NOMO-1 (cell line): ENCODE data around the gene ALAS1.
"Not testable (repeated sequence)": the region's sequence is repeated elsewhere in the genome, so short reads cannot be mapped to it uniquely, and the experiment has no call there.

Experiments used
- DNase-seq, 2 experiments: peaks; one replicate each; lab custom pipeline; 2025; ENCODE audit not compliant: unreplicated experiment in 2 of 2; lab: John Stamatoyannopoulos, UW

Gene ALAS1

DNA sequence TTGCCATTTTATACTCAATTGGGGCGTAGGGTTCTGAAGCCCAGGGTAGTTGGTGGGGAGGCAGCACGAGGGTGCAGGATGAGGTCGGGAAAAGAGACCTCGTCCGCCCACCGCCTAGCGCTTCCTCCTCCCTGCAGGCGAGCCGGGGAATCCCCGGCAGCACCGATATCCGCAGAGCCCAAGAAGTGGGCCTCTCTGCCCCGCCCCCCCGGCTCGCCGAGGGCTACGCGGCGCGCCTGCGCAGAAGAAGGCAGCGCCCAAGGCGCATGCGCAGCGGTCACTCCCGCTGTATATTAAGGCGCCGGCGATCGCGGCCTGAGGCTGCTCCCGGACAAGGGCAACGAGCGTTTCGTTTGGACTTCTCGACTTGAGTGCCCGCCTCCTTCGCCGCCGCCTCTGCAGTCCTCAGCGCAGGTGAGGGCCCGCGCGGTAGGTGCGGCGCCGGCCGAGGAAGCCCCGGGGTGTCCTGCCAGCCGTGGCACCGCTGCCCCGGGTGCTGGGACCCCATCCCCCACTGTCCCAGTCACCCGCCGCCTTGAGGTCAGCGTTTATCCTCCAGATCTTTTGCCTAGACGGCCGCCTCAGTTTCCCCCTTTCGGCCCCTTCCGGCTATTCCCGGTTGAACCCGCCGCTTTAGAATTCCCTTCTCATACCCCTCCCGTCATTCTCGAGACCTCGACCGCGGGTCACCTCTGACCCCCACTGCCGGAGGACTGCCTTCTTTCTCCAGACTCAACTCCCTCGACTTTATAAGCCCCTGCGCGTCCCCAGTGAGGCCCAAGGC lies at the start of gene ALAS1:
Gene ALAS1, plus strand, starts transcription at position 319 of the 784 bp plus-strand sequence. CDS start 1,082 bp downstream, outside the sequence.
- DNase-seq: peak; percentile 90 to 92

DNA sequence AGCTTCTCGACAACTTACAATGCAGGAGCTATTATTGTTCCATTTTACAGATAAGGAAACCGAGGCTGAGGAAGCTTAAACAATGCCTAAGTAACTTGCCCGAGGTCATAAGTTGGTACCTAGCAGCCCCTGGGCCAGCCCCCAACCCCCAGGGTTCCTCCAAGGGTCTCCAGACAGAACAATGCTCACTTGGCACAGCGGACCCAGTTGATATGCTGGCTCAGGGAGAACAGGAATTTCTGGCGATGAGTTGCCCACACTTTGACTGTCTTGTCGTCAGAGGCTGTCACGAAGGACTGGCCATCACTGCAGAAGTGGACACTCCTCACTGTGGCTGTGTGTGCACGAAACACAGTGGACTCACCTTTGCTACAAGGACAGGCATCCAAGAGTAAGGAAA lies 48.9 kb upstream of the ALAS1 start:
- DNase-seq: no peak

DNA sequence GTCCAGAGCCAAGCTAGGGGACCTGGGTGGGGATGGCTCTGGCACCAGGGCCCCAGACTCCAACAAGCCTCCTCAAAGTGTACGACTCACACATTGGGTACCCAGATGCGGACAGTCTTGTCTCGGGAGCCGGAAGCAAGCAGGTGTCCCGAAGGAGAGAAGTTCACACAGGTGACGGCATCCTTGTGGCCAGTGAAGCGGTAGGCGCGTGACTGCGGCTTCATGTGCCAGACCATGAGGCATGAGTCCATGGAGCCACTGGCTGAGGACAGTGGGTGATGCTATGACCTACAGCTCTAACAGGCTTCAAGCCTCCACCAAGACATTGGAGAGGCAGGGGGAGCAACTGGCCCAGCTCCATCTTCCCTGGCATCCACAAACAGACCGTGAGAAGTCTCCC lies 48.2 kb upstream of the ALAS1 start:
- DNase-seq: no peak

DNA sequence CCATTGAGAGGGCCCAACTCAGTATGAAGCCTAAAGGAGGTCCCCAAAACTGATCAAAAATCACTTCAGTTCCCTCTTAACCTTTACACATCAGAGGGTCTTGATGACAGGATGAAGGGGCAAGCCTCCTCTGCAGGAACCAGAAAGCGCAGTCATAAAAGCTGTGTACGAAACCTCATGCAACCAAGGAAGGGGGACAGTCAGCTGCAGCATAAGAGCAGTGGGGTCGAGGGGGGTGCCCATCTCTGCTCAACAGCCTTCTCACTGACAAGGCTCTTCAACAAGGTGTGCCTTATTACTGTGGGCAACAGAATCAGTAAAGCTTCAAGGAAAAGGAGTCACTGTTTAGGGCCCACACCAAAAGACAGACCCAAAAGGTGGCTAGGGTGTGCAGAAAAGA lies 47.6 kb upstream of the ALAS1 start:
- DNase-seq: no peak

DNA sequence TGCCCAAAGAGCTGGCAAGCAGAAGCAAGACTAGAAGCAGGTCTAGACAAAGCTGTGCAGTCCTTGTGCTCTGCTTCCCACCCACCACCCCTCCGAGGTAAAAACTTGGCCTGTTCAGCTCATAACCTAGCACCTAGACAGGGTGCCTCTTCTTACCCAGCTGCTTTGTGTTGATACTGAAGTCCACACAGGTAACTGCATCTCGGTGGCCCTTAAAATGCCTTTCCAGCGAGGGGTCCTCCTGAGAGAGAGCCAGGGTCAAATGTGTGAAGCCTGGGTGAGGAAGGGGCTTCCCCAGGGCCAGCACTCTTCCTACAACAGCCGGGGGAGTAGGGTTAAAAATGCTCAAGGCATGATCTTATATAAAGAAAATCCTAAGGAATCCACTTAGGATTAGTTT lies 47.1 kb upstream of the ALAS1 start:
- DNase-seq: no peak

DNA sequence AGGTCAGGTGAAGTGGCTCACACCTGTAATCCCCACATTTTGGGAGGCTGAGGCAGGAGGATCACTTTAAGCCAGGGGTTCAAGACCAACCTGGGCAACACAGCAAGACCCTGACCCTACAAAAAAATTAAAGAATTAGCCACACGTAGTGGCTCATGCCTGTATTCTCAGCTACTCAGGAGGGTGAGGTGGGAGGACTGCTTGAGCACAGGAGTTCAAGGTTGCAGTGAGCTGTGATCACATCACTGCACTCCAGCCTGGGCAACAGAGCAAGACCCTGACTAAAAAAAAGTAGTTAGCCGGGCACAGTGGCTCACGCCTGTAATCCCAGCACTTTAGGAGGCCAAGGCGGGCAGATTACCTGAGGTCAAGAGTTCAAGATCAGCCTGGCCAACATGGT lies 46.0 kb upstream of the ALAS1 start:
- DNase-seq: not testable (repeated sequence)

DNA sequence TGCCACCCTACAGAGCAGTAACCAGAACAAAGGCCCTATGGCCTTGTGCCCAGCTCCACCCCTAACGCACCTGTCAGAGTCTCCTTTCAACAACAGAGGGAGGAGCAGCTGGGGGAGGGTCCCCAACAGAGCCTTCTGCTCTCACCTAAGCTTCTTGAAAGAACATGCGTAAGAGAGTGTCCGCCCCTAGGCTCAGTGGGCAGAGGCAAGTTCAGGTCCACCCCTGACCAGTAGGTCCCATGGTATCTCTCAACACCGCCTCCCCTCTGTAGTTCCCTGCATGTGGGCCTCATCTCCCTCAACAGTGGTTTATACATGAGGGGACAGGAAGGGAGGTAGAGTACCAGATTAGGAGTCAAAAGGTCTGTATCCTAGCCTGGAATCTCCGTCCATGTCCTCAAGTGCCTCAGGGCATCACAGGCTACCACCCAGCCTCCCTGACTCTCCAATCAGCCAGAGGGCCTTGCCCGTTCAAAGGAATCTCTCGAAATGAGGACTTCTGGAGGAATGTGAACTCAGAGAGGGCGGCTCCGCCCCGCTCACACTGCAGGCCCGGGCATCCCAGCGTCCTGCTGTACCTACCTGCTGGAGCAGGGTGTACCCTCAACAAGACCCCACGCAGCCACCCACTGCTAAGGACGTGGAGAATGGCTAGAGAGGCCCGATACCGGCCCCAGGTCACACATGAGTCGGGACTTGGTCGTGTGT lies 44.4 kb upstream of the ALAS1 start:
- peak; percentile 23 to 30 for DNase-seq

DNA sequence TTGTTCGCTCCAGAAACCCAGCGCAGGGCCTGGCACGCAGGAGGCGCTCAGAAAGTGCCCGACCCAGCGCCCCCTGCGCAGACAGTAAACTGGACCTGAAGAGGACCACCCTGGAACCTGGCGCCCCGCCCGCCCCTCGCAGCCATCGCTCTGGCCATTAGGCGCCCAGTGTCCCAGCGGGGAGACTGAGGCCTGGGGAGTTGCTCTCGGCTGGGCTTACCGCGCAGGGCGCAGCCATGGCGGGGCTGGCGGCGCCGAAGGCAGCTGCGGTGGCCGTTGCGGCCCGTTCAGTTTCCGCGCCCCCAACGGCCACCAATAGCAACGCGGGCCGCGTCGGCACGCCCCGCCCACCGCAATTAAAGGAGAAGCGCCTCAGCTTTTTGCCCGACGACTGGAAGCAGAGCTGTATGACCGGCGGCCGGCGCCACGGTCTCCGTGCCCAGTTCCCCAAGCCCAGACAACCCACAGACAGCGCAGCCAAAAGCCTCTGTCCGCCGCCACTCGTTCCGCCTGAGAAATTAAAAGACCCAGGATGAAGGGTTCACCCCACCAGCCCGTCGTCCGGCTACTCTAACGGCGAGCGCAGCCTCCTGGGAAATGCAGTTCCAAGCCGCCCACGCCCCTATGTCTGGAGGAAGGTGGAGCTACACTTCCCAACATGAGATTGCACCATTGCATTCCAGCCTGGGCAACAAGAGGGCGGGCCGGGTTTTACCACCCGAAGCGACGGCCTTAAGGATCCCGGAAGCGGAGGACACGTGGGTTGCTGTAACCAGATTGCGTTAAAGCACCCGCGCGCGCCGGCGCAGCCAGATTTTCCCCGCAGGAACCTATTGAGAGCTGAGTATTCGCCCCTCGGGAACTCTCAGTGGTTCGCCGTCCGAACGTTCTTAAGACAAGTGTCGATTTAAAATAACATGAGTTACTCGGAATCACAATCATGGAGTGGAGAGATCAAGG lies 43.5 kb upstream of the ALAS1 start, which contains the start of gene POC1A:
Gene POC1A, minus strand, starts transcription at position 289 of the 960 bp plus-strand sequence. Its CDS starts 51 bp downstream, at position 238.
- DNase-seq: peak; percentile 95 to 96

DNA sequence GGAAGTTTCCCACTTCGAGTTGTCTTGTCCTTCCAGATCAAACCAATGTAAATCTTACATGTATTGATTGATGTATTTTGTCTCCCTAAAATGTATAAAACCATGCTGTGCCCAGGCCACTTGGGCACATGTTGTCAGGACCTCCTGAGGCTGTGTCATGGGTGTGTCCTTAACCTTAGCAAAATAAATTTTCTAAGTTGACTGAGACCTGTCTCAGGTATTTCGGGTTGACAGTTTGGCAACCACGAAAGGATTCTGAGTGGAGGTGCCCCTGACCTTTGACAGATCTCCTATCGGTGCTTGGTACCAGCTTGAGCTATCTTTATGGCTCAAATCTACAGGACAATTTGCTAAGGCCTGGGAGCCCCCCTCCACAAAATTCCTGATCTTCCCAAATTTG lies 42.0 kb upstream of the ALAS1 start:
- DNase-seq: no peak

DNA sequence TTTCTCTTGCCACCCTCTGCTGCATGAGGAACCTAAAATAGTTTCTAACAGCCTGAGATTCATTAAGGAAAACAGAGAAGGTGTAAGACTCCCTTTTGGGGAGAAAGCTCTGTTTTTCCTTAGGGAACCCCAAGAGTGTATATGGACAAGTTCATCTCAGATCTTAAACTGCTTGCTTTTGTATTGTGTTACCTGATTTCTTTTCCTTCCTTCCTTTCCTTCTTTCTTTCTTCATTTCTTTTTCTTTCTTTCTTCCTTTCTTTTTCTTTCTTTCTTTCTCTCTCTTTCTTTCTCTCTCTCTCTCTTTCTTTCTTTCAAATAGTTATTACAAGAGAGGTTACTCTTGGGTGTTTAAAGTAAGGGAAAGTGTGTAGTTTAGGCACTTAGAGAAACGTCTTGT lies 38.5 kb upstream of the ALAS1 start:
- DNase-seq: no peak

DNA sequence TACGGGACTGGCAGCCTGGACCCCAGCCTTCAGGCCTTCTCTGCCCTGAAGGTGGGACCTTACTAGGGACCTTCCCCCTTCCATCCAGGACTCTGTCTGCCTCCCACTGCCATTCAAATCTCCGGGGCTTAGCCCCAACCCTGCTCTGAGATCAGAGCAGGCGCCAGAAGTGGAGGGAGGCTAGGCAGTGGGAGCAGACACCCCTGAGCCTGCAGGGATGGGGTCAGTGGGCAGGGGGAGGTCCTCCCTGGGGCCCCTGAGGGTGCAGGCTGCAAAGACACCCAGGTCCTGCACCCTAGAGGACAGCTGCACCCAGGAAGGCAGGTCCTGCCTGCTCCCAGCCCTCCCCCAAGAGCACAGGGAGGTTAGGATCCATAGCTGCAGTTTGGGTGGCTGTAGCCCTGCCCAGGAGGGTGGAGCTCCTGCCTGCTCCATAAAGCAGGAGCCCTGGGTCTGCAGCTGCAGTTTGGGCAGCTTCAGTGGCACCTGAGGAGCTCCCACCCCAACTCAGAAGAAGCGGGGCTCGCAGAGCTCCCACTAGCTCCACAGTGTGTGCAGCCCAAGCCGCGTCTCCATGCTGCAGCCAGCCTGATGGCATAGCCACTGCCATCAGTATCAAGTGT lies 35.6 kb upstream of the ALAS1 start:
- no peak for DNase-seq

DNA sequence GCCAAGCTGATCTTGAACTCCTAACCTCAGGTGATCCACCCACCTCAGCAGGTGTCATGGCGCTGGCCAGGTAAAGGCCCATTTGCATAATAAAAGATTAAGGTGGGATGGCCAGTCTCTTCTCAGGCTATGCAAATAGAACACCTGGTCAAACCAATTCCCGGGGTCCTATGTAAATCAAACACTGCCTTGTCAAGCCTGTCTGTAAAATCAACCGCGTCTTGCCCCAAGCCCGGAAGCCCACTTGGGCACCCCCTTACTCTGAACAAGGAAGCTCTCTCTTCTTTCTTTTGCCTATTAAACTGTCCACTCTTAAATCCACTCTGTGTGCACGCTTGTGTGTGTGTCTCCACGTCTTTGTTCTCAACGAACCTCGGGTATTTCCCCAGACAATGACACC lies 30.7 kb upstream of the ALAS1 start:
- no peak for DNase-seq

DNA sequence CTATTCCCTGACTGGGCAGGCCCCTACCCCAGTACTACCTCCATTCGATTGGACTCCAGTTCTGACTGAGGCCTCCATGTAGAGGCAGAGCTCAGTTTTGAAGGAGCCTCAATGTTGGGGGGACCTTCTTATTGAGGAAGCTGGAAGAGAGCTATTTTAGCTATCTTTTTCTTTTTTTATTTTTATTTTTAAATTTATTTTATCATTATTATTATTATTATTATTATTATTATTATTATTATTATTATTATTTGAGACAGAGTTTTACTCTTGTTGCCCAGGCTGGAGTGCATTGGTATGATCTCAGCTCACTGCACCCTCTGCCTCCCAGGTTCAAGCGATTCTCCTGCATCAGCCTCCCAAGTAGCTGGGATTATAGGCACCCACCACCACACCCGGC lies 27.7 kb upstream of the ALAS1 start:
- DNase-seq: not testable (repeated sequence)

DNA sequence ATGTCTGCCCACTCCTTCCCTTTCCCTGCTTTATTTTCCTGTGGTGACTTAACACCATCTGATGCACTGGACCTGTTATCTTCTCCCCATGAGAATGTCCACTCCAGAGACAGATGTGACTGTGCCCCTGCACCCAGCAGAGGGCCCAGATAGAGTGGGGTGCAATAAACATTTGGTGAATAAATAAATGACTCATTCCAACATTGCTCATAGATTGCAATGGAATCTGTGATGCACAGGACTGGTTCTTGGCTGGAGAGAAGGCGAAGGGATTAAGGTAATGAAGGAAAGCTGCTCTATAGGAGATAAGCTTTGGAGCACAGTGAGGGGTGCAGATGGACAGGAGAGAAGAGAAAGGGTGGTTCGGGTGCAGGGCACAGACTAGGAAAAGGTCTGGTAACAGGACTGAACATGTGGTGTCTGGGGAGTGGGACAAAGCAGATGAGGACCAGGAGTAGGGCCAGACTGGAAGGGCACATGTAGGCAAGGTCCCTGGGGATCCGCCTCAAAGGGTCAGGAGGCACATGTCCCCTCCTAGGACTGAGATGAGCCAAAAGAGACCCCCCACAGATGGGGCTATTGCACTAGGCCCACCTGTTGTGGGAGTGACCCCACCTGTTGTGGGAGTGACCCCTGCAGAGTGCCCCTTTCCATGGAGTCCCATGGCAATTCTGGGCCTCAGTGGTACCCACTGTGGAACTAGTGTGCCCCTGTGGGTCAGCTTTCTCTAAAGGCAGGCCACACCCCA lies 26.3 kb upstream of the ALAS1 start:
- no peak for DNase-seq

DNA sequence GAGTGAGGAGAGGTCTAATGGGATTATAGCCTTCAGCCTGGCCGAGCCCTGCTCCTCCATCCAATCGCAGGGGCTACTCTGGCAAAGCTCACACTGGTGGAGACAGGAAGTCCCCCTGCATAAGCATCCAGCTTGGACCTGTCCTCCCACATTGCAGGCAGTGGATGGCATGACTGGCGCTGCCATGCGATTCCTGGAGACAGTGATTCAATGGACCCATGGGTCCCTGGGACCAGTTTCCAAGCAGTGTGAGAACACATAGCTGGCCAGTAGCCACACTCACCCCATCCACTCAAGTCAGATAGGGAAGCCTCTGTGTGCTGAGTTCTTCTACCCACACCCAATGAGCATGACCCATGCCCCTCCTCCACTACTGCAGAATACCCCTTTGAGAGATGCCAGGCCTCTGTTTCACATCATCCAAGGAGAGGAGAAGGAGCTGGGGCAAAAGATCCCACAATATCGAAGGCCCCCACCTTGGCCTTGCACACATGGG lies 25.6 kb upstream of the ALAS1 start:
- DNase-seq: no peak

DNA sequence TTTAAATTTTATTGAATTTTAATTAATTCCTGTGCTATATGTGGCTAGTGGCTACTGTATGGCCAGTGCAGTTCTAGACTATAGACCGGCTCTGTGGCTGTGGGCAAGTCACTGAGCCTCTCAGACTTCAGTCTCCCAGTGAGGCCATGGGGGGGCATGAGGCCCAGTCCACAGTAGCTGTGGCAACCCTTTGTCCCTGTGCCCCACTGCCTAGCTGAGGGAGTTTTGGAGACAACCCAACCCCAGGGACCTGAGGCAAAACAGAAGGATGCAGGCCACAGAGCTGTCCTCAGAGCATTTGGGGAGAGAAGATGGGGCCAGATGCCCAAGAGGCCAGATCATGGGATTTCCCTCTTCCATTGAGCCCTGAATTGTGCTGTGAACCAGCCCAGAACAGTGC lies 24.9 kb upstream of the ALAS1 start:
- DNase-seq: no peak

DNA sequence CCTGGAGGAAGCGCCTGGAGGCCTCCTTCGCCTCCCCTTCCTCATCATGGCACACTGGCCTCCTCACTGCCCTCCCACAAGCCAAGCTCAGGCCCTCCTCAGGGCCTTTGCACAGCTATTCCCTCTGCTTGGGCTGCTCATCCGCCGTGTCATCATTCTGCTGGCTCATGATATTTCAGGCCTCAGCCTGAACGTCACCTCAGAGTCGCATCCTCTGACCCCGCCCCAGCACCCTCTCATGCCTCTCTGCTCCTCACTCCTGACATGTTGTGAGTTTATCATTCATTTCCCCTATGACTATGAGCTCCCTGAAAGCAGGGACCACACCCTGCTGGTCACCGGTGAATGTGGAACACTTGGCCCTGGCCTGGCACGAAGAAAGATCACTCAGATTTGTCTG lies 23.1 kb upstream of the ALAS1 start:
- DNase-seq: no peak

DNA sequence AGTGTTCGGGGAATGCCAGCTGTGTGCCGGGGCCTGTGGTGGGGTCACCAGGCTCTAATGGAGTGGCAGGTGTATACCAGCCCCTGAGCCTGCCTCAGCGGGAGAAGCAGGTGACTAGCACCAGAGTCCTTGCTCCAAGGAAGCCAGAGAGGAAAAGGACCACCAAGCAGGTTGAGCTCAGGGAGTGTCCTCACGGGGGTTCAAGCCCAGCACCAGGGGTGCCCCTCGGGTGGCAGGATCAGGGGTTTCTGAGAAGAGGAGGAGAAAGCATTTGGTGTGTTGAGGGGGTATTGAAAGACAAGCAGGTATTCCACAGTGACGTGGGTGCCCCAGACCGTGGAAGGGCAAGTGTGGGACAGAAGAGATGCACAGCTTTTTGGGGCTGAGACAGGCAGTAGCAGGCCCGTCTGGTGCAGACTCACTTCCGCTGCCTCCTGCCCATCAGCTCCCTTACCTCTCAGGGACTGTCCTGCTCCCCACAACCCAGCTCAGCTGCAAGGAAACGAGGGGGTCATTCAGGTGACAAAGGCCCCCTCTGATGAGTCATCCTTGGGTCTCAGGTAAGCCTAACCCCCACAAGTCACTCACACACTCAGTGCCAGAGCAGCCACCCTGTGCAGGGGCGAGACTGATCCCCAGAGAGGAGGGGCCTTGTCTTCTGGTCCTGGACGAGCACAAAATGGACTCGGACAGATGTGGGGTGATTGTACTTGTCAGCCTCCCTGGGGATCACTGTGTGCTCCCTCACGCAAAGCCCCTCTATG lies 22.4 kb upstream of the ALAS1 start:
- DNase-seq: no peak

DNA sequence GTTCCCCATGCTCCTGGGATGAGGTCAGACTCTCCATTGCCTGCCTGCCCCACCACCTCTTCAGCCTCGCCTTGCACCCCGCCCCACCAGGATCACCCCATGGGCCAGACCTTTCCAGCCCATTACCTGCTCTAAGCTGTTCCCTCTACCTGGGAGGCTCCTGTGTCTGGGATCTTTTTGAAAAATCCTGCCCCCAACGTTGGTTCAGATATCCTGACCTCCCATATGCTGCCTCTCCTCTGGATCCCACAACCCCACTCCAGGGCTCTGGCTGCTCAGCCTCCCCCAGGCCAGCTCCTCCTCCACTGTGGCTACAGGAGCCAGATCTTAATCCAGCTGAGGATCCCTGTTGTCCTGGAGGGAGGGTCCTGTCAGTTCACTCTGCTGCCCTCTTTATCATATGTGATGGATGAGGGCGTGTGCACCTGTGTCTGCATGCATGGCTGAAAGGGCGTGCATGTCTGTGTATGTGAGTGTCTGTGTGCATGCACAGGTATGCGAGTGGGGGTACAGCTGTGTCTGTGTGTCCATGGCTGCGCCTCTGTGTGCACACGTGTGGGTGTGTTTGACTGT lies 21.7 kb upstream of the ALAS1 start:
- DNase-seq: no peak
